ENCODE measurements around the gene FSTL4. TPM values are rescaled to one million over a fixed set of nuclear protein-coding genes. Genes with fewer than 3 reads are reported as not detected.

Gene FSTL4
- total and polyA plus RNA-seq, 2 experiments from 2014 or later, result 1.4 to 2.8 TPM

DNA sequence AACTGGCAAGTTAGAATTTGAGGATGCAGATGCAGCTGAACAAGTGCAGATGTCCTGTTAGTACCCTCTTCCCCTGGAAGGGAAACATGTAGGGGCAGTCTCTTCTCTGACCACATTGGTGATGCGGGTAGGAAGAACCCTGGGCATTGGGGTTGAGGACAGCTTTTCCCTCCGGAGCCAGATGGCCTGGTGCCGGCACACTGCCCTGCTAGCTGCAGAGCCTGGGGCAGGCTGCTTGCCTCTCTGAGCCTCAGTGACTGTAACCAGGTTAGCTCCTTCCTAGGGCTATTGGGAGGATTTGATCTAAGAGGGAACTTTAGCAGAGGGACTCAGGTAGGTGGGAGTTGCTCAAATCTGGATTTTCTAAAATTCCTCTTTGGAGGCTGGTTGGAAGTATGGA is 412.1 kb downstream of the FSTL4 start:
- TF ChIP-seq, protein P1, sequence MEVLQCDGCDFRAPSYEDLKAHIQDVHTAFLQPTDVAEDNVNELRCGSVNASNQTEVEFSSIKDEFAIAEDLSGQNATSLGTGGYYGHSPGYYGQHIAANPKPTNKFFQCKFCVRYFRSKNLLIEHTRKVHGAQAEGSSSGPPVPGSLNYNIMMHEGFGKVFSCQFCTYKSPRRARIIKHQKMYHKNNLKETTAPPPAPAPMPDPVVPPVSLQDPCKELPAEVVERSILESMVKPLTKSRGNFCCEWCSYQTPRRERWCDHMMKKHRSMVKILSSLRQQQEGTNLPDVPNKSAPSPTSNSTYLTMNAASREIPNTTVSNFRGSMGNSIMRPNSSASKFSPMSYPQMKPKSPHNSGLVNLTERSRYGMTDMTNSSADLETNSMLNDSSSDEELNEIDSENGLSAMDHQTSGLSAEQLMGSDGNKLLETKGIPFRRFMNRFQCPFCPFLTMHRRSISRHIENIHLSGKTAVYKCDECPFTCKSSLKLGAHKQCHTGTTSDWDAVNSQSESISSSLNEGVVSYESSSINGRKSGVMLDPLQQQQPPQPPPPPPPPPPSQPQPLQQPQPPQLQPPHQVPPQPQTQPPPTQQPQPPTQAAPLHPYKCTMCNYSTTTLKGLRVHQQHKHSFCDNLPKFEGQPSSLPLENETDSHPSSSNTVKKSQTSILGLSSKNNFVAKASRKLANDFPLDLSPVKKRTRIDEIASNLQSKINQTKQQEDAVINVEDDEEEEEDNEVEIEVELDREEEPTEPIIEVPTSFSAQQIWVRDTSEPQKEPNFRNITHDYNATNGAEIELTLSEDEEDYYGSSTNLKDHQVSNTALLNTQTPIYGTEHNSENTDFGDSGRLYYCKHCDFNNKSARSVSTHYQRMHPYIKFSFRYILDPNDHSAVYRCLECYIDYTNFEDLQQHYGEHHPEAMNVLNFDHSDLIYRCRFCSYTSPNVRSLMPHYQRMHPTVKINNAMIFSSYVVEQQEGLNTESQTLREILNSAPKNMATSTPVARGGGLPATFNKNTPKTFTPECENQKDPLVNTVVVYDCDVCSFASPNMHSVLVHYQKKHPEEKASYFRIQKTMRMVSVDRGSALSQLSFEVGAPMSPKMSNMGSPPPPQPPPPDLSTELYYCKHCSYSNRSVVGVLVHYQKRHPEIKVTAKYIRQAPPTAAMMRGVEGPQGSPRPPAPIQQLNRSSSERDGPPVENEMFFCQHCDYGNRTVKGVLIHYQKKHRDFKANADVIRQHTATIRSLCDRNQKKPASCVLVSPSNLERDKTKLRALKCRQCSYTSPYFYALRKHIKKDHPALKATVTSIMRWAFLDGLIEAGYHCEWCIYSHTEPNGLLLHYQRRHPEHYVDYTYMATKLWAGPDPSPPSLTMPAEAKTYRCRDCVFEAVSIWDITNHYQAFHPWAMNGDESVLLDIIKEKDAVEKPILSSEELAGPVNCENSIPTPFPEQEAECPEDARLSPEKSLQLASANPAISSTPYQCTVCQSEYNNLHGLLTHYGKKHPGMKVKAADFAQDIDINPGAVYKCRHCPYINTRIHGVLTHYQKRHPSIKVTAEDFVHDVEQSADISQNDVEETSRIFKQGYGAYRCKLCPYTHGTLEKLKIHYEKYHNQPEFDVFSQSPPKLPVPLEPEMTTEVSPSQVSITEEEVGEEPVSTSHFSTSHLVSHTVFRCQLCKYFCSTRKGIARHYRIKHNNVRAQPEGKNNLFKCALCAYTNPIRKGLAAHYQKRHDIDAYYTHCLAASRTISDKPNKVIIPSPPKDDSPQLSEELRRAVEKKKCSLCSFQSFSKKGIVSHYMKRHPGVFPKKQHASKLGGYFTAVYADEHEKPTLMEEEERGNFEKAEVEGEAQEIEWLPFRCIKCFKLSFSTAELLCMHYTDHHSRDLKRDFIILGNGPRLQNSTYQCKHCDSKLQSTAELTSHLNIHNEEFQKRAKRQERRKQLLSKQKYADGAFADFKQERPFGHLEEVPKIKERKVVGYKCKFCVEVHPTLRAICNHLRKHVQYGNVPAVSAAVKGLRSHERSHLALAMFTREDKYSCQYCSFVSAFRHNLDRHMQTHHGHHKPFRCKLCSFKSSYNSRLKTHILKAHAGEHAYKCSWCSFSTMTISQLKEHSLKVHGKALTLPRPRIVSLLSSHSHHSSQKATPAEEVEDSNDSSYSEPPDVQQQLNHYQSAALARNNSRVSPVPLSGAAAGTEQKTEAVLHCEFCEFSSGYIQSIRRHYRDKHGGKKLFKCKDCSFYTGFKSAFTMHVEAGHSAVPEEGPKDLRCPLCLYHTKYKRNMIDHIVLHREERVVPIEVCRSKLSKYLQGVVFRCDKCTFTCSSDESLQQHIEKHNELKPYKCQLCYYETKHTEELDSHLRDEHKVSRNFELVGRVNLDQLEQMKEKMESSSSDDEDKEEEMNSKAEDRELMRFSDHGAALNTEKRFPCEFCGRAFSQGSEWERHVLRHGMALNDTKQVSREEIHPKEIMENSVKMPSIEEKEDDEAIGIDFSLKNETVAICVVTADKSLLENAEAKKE (CRISPR knock-in tag; IDR thresholded peaks at IDR 0.05), result no peak
- TF ChIP-seq POLR2AphosphoS5 (IDR thresholded peaks at IDR 0.05; ENCODE audit: low read depth) (no peak), EZH2 (IDR thresholded peaks at IDR 0.05; ENCODE audit: low read depth, unreplicated experiment) (no peak), NANOG (IDR thresholded peaks at IDR 0.05; ENCODE audit: borderline replicate concordance) (no peak), ZNF331 (CRISPR knock-in tag; IDR thresholded peaks at IDR 0.05; ENCODE audit: low read depth) (no peak), STAT1 (IDR thresholded peaks at IDR 0.05; ENCODE audit: unreplicated experiment) (no peak), ZNF114 (CRISPR knock-in tag; IDR thresholded peaks at IDR 0.05) (no peak), EZH2phosphoT487 (IDR thresholded peaks at IDR 0.05; ENCODE audit: unreplicated experiment) (no peak), JUNB (IDR thresholded peaks at IDR 0.05; ENCODE audit: unreplicated experiment) (no peak), CREB1 (CRISPR knock-in tag; IDR thresholded peaks at IDR 0.05; ENCODE audit: low read depth) (no peak)
- TF ChIP-seq, protein P2, sequence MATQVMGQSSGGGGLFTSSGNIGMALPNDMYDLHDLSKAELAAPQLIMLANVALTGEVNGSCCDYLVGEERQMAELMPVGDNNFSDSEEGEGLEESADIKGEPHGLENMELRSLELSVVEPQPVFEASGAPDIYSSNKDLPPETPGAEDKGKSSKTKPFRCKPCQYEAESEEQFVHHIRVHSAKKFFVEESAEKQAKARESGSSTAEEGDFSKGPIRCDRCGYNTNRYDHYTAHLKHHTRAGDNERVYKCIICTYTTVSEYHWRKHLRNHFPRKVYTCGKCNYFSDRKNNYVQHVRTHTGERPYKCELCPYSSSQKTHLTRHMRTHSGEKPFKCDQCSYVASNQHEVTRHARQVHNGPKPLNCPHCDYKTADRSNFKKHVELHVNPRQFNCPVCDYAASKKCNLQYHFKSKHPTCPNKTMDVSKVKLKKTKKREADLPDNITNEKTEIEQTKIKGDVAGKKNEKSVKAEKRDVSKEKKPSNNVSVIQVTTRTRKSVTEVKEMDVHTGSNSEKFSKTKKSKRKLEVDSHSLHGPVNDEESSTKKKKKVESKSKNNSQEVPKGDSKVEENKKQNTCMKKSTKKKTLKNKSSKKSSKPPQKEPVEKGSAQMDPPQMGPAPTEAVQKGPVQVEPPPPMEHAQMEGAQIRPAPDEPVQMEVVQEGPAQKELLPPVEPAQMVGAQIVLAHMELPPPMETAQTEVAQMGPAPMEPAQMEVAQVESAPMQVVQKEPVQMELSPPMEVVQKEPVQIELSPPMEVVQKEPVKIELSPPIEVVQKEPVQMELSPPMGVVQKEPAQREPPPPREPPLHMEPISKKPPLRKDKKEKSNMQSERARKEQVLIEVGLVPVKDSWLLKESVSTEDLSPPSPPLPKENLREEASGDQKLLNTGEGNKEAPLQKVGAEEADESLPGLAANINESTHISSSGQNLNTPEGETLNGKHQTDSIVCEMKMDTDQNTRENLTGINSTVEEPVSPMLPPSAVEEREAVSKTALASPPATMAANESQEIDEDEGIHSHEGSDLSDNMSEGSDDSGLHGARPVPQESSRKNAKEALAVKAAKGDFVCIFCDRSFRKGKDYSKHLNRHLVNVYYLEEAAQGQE (IDR thresholded peaks at IDR 0.05; ENCODE audit: unreplicated experiment), result no peak
- TF ChIP-seq, protein P3, sequence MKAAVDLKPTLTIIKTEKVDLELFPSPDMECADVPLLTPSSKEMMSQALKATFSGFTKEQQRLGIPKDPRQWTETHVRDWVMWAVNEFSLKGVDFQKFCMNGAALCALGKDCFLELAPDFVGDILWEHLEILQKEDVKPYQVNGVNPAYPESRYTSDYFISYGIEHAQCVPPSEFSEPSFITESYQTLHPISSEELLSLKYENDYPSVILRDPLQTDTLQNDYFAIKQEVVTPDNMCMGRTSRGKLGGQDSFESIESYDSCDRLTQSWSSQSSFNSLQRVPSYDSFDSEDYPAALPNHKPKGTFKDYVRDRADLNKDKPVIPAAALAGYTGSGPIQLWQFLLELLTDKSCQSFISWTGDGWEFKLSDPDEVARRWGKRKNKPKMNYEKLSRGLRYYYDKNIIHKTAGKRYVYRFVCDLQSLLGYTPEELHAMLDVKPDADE (IDR thresholded peaks at IDR 0.05), result no peak
- TF ChIP-seq, protein P4, sequence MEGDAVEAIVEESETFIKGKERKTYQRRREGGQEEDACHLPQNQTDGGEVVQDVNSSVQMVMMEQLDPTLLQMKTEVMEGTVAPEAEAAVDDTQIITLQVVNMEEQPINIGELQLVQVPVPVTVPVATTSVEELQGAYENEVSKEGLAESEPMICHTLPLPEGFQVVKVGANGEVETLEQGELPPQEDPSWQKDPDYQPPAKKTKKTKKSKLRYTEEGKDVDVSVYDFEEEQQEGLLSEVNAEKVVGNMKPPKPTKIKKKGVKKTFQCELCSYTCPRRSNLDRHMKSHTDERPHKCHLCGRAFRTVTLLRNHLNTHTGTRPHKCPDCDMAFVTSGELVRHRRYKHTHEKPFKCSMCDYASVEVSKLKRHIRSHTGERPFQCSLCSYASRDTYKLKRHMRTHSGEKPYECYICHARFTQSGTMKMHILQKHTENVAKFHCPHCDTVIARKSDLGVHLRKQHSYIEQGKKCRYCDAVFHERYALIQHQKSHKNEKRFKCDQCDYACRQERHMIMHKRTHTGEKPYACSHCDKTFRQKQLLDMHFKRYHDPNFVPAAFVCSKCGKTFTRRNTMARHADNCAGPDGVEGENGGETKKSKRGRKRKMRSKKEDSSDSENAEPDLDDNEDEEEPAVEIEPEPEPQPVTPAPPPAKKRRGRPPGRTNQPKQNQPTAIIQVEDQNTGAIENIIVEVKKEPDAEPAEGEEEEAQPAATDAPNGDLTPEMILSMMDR (conservative IDR thresholded peaks at IDR 0.05; ENCODE audit: low read depth in 2 of 2), result no peak
- H3K36me3 Mint-ChIP-seq (ENCODE audit: low read depth), result no peaks in the 10 kb centered on the region
- no peak overlapping the region for H3K27ac Mint-ChIP-seq
- H3K9me3 Mint-ChIP-seq, result no peaks in the 10 kb centered on the region
- ATAC-seq, result no peak
- no peak overlapping the region for H3K4me3 ChIP-seq
- H3K36me3 ChIP-seq (ENCODE audit: insufficient read depth), result no peaks in the 10 kb centered on the region
- H3K9me2 ChIP-seq (ENCODE audit: insufficient read depth), result no peaks in the 10 kb centered on the region
- no peaks in the 10 kb centered on the region for H4K20me1 ChIP-seq (replicated peaks; ENCODE audit: insufficient read depth)
- H2AFZ ChIP-seq, result no peak overlapping the region
- no peak overlapping the region for H3K27ac ChIP-seq (ENCODE audit: low read depth)
- no peaks in the 10 kb centered on the region for H3K27me3 ChIP-seq (ENCODE audit: insufficient read depth)
- H3F3A ChIP-seq (replicated peaks; ENCODE audit: low read depth), result no peaks in the 10 kb centered on the region
- H3K4me1 Mint-ChIP-seq, result peaks cover 14% of the 10 kb centered on the region
- peaks cover 3% of the 10 kb centered on the region for H3K27me3 Mint-ChIP-seq (ENCODE audit: insufficient read depth, low read depth, poor library complexity)
- no peak overlapping the region for H3K4me2 ChIP-seq
- H3K79me2 ChIP-seq (replicated peaks; ENCODE audit: insufficient read depth), result no peaks in the 10 kb centered on the region
- H3K4me3 Mint-ChIP-seq, result no peak overlapping the region
- no peak for DNase-seq (ENCODE audit: low spot score)
- H3K4me1 ChIP-seq (ENCODE audit: insufficient read depth), result no peaks in the 10 kb centered on the region
